Astrocyte of the spinal cord (primary cell): Measurements from ENCODE around the gene IL17REL.

Experiments
- DNase-seq: peaks from one replicate; pipeline ENCODE4 v3.0.0; 2011; ENCODE audit warnings: low read depth, low spot score
- H3K4me3 ChIP-seq: 2 replicates; pipeline ENCODE4 v1.5.1; 2011; ENCODE audit warnings: low read depth, mild to moderate bottlenecking, low read length, moderate library complexity
- in situ Hi-C: cut with HindIII; loops from 2 replicates; pipeline ENCODE4 v1.10.0; 2017; ENCODE audit warnings: low sequenced_read_pairs
- TF ChIP-seq, protein P1 (sequence below): IDR thresholded peaks from 2 replicates; pipeline ENCODE4 v1.5.1; 2012; ENCODE audit warnings: low read depth, mild to moderate bottlenecking, low read length, inconsistent platforms

The IL17REL gene

DNA sequence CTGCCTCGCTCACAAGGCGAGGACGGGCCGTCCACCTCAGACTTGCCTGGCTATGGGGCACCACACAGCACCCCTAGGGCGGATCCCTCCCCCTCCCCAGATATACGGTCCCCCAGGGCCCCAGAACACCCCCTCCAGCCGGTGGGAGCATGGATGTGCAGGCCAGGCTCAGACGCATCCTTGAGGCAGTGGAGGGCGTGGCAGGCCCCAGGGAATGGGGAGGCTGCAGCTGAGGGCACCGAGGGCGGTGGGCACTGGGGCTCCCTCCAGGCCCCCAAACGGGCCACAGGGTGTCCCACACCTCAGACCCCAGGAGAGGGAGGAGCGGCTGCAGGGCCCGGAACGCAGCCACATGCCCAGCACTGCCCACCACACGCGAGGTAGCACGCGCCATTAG lies 33.5 kb upstream of the IL17REL start:
- DNase-seq = no peak
- in situ Hi-C loops = no loop called here
- H3K4me3 ChIP-seq = no peak overlapping the region
- TF ChIP-seq, protein P1, sequence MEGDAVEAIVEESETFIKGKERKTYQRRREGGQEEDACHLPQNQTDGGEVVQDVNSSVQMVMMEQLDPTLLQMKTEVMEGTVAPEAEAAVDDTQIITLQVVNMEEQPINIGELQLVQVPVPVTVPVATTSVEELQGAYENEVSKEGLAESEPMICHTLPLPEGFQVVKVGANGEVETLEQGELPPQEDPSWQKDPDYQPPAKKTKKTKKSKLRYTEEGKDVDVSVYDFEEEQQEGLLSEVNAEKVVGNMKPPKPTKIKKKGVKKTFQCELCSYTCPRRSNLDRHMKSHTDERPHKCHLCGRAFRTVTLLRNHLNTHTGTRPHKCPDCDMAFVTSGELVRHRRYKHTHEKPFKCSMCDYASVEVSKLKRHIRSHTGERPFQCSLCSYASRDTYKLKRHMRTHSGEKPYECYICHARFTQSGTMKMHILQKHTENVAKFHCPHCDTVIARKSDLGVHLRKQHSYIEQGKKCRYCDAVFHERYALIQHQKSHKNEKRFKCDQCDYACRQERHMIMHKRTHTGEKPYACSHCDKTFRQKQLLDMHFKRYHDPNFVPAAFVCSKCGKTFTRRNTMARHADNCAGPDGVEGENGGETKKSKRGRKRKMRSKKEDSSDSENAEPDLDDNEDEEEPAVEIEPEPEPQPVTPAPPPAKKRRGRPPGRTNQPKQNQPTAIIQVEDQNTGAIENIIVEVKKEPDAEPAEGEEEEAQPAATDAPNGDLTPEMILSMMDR = no peak

DNA sequence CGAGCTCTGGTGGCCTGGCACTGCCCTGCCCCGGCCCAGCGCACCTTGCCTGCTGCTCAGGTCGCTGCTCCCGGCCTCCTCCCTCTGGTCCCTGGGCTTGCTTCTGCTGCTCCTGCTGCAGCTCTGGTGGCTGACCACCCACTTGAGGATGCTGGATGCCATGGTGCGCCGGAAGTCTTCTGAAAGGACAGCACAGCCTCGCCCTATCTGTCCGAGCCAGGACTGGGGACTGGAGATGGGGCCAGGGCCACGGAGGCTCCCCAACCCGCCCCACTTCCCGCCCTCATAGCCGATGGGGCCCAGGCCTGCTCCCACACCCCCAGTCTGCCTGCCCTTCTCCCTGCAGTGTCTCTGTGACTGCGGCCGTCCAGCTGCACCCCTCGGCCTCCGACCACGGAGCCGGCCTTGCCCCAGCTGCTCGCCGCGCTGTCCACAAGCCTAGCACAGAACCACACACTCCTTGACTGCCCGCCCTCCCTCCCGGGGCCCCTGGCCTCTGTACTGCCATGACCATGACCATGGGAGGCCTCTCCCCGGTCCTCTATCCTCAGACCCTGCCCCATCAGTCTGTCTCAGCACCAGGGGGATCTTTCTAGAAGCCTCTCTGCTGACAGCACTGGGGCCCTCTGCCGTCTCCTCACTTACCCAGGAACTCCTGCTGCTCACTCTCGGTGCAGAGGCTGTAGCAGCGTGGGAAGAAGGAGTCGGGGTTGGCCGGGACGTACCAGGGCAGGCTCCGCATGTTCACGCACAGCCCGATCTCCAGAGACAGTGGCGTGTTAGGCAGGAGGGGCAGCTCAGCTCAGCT lies 32.9 kb upstream of the IL17REL start:
- TF ChIP-seq, protein P1 = no peak
- no peak overlapping the region for H3K4me3 ChIP-seq
- in situ Hi-C loops = no loop called here
- DNase-seq = no peak

DNA sequence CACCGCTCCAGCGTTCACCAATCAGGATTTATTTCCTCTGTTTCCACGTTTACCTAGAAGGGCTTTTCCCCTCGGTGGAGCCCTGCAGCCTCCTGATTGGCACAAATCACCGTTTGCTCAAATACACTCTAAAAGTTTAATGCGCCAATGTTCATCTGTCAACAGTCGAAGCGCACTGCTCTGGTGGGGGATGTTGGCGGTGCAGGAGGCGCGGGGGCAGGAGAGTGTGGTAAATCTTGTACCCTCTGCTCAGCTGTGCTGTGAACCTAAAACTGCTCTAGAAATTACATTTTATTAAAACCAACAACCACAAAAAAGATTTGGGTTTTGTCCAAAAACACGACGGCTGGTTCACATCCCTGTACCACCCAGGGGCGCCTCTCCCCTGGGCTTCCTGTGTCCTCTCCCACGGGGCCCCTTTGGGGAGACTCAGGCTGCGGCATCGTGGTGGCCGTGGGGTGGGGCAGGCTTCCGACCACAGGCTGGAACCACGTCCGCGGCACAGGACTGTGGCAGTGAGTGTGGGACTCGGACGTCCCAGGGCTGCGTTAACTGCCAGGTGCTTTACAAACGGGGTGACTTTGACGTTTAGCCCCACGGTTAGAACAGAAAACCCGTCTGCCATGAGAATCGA lies 32.0 kb upstream of the IL17REL start:
- TF ChIP-seq, protein P1 = no peak
- H3K4me3 ChIP-seq = no peak overlapping the region
- in situ Hi-C loops = no loop called here
- DNase-seq = no peak

DNA sequence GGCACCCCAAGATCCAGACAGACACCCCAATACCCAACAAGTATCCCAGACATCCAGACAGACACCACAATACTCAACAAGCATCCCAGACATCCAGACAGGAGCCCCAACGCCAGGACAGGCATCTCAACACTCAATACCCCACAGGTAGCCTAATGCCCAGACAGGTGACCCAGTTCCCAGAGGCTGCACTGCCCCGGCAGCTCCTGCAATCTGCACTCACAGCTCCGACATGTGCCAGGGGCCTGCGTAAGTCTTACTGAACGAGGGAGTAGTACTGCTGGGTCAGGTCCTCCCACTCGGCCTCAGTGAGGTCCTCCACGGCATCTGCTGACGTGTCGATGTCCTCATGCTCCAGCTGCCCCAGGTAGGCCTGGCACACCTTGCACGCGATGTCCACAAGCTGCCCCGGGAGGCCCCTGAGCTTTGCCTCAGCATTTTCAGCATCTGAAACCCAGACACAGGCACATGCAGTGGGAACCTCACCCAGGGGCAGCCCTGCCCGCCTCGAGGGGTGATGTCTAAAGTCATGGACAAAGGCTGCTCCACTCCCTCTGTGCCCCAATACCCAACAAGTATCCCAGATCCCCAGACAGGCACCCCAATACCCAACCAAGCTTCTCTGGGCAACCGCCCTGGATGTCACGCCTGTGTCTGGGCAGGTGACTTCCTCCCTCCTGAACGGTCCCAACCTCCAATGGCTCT lies 28.9 kb upstream of the IL17REL start:
- in situ Hi-C loops = no loop called here
- H3K4me3 ChIP-seq = no peak overlapping the region
- DNase-seq = no peak
- TF ChIP-seq, protein P1 = no peak

DNA sequence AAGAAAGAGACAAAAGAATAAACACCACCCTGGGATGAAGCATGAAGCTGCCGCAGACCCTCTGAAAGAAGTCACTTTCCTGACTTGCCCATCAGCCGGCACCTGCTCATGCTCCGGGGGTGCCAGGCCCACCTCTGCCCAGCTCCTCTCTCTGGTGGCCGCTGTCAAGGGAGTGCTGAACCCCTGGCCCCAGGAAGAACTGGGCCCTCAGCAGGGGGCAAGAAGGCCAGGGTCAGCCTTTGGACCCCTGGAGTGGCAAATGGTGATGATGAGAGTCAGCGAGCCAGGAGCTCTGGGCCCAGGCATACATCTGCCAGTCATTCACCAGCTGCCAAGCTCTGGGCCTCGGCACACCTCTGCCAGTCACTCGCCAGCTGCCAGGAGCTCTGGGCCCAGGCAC lies 28.2 kb upstream of the IL17REL start:
- DNase-seq = no peak
- no peak overlapping the region for H3K4me3 ChIP-seq
- TF ChIP-seq, protein P1 = no peak
- in situ Hi-C loops = no loop called here

DNA sequence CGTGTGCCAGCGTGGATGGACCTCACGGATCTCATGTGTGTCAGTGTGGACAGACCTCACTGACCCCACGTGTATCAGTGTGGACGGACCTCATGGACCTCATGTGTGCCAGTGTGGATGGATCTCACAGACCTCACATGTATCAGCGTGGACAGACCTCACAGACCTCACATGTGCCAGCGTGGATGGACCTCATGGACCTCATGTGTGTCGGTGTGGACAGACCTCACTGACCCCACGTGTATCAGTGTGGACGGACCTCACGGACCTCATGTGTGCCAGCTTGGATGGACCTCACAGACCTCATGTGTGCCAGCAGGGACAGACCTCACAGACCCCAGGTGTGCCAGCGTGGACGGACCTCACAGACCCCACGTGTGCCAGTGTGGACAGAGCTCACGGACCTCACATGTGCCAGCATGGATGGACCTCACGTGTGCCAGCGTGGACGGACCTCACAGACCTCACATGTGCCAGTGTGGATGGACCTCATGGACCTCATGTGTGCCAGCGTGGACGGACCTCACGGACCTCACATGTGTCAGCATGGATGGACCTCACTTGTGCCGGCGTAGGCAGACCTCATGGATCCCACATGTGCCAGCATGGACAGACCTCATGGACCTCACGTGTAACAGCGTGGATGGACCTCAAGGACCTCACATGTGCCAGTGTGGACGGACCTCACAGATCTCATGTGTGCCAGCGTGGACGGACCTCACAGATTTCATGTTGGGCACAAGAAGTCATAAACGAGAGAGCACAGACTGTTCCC lies 27.3 kb upstream of the IL17REL start:
- DNase-seq = no peak
- H3K4me3 ChIP-seq = no peak overlapping the region
- TF ChIP-seq, protein P1 = no peak
- in situ Hi-C loops = no loop called here
